ENCODE results near the gene CAPS.

CAPS gene

DNA sequence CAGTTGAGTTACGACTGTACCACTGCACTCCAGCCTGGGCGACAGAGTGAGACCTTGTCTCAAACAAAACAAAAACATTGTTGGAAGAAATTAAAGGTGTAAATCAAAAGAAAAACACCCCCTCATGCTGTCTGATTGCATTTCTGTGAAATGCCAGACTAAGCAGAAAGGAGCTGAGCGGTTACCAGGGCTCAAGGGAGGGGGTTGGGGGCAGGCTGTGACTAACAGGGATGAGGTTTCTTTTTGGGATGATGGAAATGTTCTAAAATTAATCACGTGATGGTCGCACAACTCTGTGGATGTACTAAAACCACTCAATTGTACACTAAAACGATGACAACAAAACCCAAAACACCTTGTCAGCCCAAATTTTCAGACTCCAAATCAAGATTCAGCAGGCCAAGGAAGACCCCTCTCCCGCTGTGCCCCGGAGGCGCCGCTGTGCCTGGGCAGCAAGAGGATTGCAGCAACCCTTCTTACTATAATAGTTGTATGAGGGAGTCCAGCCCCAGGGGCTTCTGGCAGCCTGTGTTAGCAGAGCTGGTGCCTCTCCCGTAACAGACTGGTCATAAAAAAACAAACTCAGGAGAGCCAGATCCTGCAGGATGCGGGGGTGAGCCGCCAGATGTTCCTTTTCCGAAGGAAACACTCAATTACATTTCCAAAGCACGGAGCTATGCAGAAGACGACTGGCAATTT, 20.9 kb downstream of the CAPS start:
- no peak for DNase-seq (ENCODE audit: low read depth)

DNA sequence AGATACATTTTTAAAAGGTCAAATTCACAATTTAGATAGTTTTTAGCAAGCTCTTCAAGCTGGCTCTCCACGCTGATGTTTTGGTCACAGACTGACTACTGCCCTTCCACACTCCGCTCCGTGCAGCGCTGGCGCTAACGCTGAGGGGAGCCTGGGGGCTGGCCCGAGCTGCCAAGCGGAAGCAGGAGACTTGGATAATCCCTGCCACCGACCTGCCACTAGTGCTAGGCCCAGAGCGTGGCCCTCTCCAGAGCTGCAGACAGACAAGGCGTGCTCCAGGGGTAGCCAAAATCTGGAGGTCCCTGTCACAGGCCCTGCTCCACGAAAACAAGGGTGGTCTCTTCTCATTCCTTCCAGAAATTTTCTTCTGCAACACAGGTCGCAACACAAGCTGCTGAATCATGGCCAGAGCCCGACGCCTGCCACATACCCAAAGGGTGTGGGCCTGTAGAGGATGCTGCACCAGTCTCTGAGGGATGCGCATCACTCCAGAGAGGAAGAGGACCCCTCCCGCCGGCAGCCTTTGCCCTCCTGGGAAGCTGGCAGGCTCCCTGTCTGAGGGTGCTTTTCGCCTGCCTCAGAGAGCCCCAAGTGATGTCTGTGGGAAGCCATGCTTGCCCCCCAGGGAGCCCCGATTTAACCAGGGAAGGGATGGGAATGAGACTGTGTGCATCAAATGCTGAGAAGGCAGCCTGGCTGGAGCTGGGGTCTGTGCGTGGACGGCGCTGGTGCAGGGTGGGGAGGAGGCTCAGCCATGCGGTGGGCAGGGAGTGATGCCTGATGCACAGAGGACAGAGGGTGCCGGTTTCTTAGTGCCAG, 21.6 kb downstream of the CAPS start:
- DNase-seq (ENCODE audit: low read depth) = no peak

DNA sequence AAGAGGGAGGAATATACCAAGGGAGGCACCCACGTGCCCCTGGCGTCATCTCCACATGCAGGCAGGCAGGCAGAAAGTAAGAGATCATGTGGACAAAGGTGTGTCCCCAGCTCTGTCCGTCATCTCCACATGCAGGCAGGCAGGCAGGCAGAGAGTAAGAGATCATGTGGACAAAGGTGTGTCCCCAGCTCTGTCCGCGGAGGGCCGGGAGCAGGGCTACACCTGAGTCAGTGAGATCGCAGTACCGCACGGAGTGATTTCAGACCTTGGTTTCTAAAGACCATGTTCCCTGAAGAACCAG, 22.2 kb downstream of the CAPS start:
- no peak for DNase-seq (ENCODE audit: low read depth)

DNA sequence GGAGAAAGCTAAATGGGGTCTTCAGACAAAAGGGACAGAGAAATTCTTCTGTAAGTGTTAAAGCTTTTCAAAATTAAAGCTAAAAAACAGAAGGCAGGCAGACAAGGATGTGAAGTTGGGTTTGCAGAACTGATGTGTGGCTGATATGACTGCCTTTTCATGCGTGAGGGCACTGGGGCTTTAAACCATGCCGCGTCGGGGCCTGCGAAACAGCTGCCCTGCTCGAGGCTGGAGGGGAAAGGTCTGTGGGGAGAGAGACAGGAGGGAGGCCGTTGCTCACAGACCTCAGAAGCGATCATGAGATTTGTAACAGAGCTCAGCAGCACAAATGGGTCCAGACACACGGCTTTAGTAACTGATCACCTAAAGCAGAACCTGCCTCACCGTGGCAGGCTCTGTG, 23.5 kb downstream of the CAPS start:
- no peak for DNase-seq (ENCODE audit: low read depth)

DNA sequence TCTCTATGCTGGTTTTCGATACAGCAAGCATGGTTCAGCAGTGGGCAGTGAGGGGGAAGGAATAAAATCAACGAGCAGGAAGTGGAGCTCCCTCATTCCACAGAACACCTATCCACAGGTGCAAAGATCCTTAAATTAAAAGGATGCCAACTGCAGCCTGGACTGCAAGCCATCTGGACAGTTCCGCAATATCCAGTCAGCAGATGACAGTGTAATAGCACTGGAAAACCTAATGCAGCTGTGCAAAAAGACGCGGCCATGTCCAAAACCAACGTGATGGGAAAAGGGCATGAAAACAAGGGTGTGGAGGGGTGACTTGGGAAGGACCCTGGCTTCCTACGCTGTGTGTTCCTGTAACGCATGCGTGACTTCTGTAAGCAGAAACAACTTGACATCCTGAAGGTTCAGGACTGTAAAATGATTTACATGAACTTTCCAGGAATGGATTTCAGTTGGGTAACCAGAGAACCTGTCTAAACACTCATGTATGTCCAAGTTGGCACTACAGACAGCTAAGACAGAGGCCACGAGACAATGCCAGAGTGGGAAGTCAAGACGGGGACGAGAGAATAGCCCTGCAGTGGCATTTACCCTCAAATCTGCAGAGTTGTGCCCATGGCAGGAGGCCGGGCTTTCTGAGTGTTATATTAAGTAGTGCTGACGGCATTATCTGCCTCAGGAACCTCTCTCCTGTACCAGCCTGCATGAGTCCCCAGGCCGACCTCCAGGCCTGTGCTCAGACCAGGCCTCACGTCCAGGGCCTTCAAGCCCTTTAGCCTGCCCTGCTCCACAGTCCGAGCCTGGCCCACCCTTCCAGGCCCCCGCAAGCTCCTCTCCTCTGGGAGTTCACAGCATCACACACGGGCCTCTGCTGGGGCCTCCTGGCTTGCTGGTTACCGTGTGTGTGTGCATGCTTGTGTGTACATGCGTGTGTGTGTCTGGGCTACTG, 26.5 kb downstream of the CAPS start:
- DNase-seq (ENCODE audit: low read depth) = no peak

DNA sequence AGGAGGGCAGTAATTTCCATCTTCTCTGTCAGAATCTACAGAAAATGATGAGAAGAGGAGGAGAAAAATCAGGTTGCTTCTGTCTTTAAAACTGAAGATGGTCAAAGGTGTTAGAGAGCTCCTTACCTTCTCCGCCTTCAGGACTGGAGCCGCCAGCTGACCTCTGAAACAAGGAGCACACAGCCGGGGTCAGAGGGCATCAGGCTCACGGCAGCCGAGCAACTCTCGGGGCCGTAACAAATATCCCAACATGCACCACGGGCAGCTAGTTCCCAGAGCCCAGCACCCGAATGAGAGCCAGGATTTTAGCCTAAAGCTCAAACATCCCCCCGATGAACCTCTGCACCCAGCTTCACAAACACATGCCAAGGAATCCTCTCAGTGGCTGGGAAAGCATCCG, 27.6 kb downstream of the CAPS start:
- no peak for DNase-seq (ENCODE audit: low read depth)

DNA sequence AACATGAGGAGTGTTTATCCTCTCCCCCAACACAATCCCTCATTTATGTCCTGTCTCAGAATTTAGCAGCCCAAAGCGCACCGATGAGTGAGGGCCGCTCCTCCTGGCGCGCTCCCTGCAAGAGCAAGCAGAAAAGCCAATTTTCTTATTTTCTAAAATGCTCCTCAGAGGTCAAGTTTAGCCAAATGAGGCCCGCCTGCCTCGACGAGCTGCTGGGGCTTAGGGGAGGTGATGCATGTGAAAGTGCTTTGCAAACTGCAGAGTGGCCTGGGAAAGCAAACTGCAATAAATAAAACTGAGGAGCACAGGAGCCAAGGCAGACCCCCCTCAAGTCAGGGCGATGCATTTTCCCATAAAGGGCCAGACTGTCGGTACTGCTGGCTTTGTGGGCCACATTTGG, 29.0 kb downstream of the CAPS start:
- no peak for DNase-seq (ENCODE audit: low read depth)

DNA sequence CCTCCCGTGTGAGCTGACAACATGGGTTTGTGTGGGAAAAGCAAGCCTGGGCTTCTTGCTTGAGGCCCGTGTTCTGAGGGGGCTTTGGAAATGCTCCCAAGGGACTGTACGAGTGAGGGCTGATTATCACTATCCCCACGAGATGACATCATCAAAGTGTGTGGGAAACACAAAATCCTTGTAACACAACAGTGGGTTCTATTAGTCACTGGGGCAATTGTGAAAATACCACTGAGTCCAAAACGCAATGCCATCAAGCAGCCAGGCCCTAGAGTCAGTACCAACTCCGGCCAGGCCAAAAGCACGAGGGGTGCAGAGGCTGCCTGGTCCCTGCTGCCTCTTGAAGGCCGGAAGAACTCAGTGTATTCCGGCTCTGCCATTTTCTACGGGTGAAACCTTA, 29.6 kb downstream of the CAPS start:
- DNase-seq (ENCODE audit: low read depth) = no peak

DNA sequence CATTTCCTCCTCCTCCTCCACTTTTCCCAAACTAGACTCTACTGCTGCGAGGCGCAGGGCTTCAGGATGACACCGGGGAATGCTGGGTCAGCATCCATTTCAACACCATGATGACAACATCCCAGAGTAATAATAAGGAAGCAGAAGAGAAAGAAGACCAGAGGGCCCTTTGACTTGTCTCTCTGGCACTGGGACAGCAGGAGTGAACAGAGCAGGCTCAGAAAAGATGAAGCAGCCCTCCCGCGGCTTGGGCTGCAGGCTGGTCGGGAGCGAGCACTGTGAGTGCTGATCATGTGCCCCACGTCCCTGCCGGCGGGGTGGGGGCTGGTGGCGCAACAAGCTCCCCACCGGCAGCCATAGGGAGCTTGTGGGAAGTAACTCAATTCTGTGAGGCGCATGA, 33.4 kb downstream of the CAPS start:
- DNase-seq (ENCODE audit: low read depth) = no peak

DNA sequence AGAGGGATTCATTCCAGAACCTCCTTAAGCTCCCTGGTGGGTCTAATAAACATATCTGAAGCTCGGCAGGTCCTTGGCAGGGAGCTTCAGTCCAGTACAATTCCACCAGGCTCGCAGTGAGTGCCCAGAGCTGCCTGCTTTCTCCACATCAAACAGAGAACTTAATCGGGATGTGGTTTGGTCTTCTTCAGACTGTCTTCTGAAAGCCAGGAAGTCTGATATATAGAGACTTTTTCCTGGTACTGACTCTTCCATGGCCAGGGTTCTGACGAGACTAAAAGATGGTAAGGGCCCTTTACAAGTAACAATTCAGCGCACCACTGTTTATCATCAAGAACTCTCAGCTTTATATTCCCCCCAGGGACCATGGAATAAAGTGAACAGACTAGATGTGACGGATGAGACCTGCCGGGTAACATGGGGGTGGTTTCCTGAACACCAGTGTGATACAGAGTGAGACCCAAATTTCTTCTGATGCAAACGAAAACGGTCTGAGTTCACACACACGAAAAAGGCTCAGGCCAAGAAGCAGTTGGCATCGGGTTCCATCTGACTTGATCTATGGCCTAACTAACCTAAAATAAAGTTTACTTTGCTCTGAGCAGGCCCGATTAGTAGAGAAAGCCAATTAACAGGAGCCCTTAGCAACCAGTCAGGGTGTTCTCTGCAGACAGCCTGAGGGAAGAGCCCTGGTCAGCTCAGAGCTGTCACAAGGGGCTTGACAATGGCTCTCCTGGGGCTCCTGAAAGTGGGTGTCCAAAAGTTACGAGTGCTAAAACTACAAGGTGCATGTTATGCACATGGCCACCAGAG, 34.9 kb downstream of the CAPS start:
- DNase-seq (ENCODE audit: low read depth) = no peak

DNA sequence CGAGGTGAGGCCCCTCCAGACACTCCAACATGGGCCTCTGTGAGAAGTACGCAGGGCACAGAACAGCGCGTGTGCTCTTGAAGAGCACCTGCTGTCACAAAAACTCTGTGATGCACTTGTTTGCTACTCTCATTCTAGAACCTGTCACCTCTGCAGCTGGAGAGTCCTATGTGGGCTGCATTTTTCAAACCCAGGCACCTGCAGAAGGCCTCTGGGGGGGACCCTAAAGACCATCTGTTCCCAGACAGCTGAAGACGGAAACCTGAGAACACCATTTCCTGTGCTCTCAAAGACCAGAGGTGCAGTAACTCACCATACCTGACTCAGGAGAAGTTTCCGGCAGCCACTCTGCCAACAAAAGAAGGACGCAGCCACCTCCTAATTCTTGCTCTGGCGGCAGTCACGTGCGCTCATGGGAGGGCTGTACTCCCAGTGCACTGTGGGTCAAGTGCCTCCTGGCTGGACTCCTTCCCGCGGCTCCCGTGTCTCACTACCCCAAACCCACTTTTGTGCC, 35.8 kb downstream of the CAPS start:
- no peak for DNase-seq (ENCODE audit: low read depth)

DNA sequence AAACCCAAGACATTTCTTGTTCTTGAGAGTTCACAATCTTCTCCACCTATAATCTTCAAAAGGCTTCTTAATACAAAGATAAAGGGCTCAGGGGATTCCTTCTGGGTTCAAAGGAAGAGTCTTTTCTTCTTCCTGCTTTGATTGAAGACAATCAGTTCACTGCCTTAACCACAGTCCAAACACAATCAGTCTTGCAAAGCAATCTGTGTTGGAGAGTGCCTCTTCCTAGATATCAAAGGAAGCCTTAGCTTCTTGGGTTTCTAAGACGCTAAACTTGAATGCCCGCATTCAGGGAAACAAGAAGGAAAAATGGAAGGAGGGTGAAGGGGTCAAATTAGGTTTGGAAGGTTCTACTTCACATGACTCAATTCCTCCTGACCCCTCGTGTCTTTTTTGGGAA, 36.7 kb downstream of the CAPS start:
- no peak for DNase-seq (ENCODE audit: low read depth)

DNA sequence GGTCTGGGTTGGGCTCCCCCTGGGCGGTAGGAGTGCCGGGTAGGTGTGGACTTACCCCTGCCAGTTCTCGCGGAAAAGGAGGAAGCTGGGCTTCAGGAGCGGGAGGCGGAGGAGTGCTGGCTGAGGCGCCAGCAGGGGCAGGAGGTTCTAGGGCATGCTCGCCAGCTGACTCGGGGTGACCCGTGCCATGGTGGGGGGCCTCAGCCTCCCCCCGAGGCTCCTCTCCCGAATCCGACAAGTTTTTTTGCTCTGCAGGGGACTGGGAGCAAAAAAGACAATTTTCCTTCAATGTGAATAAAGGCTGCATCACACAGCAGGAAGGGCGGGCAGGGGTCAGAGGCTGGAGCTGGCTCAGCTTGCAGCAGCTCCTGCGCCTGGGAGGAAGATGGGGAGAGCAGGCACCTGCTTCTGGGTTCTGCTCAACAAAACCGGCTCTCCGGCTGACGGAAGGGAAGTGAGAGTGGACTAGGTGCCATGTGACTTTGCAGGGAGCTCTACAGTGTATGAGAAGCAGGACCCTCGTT, 37.3 kb downstream of the CAPS start:
- no peak for DNase-seq (ENCODE audit: low read depth)

DNA sequence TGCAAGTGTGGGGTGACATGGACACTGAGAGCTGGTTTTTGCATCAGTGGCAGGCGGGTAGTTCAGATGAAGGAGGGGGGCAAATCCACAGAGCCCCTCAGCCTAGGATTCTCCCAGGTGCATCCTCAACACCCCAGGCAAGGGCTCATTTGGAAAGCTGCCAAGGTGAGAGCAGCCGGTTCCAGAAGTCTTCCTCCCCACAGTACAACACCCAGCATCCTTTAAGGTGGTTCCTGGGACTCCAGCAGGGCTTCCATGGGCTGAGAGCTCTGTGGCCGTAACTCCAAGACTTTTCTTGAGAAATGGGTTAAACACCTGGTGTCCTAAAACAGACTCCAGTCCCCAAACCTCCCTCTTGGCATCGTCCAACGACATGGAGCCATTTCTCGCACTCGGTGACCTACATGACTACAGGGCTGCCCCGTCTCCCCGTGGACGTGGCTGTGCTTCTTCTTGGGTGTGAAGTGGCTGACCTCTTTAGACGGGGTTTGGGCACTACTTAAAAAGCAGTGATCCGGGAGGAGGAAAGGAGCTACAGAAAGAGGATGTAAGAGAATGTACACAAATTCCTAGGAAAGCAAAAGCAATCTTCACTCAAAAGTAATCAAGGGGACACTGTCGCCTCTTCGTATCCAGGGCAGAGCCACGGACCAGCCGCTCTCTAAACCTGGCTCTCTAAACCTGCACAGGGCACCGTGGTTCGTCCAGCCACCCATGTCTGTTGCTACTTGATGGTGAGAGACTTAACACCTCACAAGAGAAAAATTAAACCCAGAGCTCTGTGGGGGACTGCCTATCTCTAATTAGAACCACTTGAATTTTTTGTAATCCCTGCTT, 38.4 kb downstream of the CAPS start:
- no peak for DNase-seq (ENCODE audit: low read depth)

DNA sequence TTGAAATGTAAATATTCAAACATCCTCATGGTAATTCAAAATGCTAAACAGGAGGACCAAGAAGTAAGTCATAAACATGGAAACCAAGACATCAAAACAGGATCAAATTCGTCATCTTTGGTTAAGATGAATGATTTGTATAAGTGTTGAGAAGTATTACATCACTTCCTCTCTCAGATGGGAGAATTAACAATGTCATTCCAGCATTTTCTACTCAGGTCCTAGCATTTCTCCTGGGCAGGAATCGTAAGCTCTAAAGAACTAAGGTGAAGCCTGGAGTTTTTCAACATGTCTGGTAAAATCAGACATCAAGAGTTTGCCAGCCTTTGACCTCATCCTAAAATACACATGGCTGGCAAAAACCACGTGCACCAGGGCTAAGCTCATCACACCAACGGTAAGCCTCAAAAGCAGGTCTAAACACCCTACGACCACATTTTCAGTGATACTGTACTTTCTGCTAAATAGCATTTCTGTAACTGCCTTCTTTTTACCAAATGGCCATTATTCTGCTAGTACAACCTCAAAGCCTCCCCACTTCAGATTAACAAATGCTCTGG, 39.1 kb downstream of the CAPS start:
- DNase-seq (ENCODE audit: low read depth) = no peak

DNA sequence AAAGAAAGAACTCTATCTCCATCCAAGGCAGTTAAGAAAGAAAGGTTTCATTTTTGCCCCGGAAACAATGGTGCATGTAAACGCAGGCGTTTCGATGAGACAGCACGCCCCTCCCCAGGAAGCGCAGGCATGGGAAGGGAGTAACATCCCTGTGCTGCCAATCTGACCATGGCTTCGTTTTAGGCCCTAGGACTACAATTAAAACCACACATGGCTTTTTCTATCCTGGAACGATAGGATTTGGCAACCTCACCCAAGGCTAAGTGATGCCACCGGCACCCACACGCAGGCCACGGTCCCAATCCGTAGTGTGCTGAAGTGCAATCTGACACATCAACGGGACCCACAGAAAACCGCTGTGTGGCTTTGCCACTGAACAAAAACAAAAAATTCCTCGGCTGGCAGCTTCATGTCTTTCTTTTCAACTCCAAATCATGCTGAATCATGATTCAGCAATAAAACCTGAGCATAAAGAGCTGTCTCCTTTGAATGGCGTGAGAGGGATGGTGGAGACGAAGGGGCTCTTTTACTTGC, 39.7 kb downstream of the CAPS start:
- DNase-seq (ENCODE audit: low read depth) = no peak

DNA sequence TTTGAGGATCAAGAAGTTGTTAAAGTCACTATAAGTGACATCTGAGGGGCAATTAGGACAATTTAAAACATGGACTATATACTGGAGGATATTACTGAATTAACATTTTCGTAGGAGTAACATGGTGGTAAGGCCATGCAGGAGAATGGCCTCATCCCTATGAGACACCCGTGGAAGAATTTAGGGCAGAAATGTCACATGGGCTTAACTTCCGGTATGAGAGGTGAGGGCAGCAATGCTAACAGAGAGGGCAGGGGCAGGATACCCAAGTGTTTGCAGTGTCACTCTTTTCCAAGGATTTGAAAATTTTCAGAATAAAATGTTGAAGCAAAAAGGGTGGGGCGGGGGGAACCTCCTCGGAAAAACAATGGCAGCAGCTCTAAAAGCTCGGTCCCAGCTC, 40.2 kb downstream of the CAPS start:
- no peak for DNase-seq (ENCODE audit: low read depth)

DNA sequence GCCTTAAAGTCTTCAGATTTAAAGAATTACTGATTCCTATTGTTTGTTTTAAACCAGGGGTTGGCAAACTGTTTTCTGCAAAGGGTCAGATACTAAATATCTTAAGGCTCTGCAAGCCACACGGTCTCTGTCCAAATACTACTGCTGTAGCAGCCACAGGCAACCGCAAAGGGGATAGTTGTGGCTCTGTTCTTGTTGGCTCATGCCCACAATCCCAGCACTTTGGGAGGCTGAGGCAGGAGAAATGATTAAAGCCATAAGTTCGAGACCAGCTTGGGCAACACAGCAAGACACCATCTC, 41.5 kb downstream of the CAPS start:
- DNase-seq (ENCODE audit: low read depth) = no peak

DNA sequence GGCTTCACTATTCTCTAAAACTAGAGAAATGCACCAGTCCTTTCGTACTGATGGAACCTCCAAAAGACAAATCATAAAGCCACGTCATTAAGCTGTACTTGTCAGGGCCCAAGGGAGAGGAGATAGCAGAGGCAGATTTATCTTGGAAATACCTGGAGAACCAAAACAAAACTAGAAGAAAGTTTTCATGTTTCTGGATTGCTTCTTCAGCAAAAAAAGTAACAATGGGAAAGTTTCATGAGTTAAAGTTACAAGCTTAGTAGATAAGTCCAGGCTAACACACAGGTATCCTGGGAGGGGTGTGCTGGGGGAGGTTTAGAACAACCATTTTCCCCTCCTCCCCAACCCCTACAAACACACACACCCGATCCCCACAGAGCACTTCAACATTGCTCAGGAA, 42.3 kb downstream of the CAPS start:
- DNase-seq (ENCODE audit: low read depth) = no peak

DNA sequence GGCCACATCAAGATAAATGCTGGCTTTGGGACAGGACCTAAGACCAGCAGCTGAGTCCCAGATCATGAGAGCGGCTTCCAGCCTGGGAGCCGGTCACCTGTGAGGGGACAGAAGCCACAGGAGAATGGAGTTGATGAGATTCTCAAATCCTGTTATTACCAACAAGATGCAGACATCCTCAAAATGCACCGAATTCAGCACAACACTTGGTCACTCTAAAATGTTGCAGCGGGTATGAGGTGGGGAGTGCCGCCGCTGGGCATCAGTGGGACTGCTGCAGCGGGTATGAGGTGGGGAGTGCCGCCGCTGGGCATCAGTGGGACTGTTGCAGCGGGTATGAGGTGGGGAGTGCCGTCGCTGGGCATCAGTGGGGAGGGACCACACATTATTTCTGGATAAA, 42.7 kb downstream of the CAPS start:
- no peak for DNase-seq (ENCODE audit: low read depth)
